GM19043 (cell line): ENCODE measurements around the gene ITGA5.

ENCODE experiments used
- ATAC-seq: cut with Tn5 transposase; IDR thresholded peaks from one replicate; pipeline ENCODE4 v1.9.1; 2021; ENCODE audit warnings: low read depth; ENCODE audit not compliant: unreplicated experiment

Gene ITGA5

GRCh38 chr12:54374562-54375258 is 44.4 kb downstream of the ITGA5 start:
- ATAC-seq: no peak

DNA sequence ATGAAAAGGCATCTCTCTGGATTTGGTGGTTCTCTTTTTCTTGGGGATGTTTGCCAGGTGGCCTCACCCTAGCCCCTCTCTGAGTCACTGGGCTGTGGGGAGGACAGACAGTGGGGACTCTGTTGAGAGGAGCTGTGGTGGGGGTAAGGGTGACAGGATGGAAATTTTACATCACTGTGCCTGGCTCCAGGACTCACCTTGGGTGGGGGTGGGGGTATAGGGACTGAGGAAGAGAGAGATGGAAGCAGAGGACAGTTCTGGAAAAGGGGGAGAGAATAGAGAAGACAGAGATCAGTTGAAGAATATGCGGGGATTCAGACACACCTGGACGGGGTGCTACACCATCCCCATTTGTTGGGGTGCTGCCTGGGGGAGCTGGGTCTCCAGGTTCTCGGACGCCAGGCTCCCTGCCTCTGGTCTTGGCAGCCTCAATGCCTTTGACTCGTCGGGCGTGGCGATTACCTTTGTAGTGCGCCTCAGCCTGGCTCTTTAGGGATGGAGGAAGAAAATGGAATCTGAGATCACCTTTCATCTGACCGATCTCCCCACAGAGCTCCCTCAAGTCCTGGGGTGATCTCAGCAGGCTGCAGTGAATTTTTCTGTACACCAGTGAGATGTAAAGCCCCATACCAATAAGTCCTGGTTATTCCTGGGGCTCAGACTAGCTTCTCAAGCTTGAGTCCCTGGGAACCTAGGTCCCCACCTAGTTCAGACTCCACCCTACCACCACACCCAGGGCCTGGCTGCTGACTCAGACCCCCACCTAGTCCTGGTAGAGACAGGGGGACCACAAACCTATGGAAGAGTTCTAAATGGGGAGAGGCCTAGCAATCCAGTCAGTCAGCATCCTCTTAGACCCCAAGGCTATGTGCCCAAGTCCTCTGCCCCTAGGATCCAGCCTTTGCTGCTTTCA is 45.2 kb downstream of the ITGA5 start:
- ATAC-seq: no peak

DNA sequence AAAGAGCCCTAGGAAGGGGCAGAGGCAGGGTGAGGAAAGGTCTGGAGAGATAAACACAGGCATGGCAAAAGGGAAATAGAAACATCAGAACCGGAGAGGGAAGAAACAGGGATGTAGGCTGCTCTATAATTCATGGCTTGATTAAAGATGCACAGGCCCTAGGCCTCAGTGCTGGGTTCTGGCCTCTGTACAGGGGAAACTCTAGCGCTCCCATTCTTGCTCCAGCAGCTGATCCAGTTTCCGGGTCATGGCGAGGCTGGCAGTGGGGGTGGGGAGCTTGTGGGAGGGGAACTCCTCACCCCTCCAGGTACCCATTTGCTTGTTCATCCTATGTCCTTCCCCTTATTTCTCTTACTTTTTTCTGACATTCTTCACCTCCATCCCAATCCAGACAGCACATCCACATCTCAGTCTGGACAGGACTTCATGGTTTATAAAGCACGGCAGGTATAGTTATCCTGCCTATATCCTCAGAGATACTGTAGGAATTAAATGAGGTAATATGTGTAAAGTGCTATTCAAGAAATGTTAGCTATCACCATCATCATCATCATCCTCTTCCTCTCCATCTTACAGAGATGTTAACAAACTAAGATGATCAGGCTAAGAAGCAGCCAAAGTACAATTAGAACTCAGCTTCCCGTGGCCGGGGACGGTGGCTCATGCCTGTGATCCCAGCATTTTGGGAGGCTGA is 46.8 kb downstream of the ITGA5 start:
- ATAC-seq: no peak

DNA sequence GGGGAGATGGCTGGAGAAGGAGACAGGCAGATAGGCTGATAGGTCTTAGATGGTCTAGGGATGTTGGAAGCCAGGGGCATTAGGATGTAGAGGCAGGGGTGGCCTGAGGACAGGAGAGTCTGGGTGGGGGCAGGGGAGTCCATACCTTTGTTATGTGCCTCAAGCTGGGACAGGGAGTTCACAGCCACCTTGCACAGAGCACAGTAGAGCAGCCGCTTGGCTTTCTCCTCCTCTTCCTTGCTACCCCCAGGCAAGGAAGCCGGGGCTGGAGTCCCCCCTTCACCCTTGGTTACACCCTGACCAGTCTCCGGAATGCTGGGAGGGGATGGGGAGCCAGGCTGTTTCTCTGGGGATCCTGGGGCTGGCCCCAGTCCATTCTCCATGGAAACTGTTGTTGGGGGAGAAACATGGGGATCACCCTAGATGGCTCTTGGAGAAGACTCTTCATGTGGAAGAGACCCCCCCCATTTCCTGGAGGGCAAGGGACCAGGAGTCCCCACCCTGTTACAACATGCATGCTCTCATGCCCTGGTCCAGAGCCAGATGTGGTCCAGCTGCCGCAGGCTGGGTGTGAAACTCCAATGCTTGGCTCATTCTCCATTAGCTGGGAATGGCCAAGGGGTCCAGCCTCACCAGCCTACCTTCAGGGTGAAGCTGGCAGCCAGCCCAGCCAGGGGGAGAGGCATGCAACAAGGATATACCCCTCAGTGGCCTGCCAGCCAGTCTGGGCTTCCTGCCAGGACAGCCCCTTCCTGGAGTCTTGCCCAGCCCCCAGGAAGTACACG is 47.5 kb downstream of the ITGA5 start:
- no peak for ATAC-seq

- no peak for ATAC-seq
Observed at GRCh38 chr12:54370171-54370730, 48.8 kb downstream of the ITGA5 start.

DNA sequence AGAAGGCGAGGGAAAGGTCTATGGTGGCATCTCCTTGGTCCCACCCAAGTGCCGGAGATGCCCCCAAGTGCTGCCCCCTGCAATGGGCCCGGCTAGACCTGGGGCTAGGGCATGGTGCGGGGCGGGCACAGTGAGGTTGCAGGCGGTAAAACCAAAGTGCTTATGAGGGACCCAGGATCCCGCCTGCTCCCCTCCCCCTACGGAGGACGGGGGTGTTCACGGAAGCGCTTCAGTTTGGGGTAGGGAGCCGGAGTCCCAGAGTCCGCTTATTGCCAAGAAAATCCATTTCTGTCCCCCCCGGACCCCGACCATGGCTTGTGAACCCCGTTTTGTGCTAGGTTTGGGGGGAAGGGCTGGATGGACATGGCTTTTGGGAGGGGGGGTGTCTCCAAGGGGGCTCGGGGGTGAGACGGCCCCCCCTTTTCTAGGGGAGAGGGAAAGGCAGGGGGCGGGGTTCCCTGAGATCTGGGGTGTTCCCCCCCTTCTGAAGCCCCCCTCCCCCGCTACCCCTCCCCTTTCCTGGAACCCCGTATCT is 49.4 kb downstream of the ITGA5 start:
- no peak for ATAC-seq

DNA sequence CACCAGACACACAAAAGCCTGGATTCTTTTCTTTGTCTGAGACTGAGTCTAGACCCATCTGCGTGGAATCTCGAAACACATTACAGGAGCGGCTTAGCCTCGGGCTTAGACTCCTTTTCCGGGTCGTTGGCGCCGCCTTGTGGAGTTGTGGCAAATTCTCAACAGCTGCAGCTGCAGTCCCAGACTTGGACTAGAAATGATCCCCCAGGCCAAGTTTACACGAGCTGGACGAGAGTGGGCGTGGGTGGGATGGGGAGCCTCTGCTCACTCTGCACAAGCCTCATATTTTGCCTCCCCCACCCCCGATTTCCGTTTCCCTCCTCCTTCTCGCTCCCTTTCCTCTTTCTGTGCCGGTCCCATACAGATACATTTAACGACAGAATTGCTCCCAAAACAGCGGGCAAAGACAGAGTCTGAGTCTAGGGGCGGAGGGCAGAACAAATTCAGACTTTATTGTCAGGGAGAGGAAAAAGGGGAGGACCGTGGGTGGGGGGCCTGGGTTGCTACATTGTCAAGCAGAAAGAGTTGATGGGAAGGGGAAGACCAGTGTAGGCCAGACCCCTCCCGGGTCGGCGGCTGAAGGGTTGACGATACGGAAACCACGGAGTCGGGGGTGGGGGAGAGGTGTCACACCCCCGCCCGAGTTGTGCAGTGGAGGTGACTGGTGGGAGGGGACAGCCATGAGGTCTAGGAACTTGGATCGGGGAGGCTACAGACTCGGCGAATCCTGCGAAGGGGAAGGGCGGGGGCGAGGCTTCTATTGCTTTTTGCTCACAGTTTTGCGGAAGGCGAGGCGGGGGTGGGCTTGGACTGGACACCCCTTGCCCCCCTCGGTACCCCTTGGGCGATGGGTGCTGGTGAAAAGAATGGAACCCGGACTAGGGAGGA is 50.1 kb downstream of the ITGA5 start:
- peak; percentile 84 for ATAC-seq

DNA sequence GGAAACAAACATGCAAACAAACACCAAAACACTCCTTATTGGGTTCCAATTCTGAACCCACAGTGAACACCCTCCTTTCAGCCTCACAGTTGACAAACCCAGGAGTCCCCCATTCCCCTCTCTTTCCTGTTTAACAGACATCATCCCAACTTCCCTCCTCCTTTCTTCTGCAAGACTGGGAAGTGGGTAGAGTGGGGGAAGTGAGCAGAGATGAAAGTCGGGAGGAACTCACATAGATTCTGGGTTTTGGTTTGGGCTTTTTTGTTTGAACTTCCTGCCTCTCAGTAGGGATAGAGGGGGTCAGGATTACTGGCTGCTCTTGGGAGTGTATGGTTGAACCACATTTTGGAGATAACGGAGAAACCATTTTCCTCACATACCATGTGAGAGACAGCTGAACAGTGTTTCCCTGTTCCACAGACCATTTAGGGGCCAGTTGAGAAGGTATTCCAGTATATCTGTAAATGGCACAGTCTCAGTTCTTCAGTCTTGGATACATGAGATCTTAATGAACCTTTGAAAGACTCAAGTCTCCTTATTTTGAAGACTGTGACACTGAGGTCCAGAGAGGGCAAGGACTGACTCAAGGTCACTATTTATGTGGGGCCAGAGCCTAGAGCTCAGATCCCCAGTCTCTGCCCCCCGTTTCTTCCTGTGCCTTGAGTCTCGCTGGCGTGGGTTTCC is 50.9 kb downstream of the ITGA5 start:
- ATAC-seq: no peak

DNA sequence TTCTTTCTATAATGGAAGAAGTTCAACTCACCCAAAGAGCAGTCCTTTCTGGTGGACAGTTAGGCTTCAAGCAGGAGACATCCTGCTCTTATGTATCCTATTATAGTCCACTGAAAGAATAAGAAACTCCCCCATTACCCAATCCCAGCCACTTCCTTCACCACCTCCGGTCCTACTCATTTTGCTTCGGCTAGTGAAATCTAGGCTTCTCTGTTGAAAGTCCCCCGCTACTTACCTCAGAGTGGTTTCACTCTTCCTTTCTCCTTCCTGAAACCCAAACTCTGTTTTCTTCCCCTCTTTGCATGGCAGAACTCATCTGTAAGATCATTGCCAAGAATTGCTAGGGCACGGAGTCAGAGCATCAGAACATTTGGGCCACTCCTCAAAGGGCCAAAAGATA is 54.7 kb downstream of the ITGA5 start, which contains the start of gene GPR84:
GPR84 (minus strand) TSS at position 74 of the 400 bp plus-strand sequence. CDS start 635 bp downstream, outside the sequence.
- ATAC-seq: peak; percentile 47

DNA sequence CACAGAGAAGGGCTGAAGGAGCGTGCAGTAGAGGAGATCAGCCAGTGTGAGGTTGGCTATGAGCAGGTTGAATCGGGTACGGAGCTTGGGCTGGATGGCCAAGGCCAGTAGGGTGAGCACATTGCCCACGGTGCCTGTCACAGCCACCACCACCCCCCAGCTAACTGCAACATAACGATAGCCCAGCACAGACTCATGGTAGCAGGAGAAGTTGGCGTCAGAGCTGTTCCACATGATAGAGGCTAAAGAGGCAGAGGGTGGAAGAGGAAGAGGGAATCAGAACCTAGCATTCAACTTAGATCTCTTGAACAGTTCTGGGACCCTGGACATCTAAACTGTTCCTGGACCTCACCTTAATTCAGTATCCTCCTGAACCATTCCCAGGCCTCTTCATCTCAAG is 55.4 kb downstream of the ITGA5 start:
- no peak for ATAC-seq

DNA sequence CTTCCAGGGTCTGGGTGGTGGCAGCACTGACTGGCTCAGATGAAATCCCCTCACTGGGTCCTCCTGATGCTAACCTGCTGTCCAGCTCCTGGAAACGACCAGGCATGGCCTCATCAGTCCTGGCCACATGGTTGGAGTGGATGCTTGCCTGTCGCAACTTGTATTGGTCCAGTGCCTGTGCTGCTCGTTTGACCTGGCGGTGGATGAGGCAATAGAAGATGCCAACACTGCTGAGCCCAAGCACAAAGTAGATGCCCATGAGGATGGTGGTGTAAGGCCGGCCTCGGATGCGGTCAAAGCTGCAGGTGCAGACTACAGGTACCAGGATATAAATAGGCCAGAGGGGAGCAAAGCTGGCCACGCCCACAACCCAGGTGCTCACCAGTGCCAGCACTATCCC is 56.0 kb downstream of the ITGA5 start:
- no peak for ATAC-seq

GRCh38 chr12:54360717-54361456 is 58.2 kb downstream of the ITGA5 start:
- ATAC-seq: no peak

DNA sequence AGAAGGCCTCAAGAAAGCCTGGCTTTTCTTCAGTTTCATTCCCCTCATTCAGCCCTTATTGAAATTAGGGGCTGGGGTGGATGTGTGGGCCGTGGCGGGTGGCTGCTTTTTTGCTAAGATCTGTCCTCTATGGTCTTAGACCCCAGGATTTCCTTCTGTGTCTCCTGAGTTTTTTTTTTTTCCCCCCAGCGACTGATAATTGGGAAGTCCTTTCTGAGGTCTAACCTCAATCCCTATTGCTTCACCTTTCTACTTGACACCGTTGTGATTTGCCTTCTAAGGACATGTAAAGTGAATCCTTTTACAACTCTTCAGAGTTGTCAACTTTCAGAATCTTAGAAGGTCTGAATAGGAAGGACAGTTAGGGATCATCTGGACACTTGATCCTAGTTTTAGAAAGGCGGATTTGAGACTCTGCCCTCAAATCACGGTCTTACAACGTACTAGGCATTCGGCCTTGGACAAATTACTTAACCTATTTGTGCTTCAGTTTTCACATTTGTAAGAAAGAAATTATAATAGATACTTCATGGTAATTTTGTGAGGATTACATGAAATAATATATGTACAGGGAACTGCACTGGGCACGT is 59.2 kb downstream of the ITGA5 start:
- no peak for ATAC-seq

DNA sequence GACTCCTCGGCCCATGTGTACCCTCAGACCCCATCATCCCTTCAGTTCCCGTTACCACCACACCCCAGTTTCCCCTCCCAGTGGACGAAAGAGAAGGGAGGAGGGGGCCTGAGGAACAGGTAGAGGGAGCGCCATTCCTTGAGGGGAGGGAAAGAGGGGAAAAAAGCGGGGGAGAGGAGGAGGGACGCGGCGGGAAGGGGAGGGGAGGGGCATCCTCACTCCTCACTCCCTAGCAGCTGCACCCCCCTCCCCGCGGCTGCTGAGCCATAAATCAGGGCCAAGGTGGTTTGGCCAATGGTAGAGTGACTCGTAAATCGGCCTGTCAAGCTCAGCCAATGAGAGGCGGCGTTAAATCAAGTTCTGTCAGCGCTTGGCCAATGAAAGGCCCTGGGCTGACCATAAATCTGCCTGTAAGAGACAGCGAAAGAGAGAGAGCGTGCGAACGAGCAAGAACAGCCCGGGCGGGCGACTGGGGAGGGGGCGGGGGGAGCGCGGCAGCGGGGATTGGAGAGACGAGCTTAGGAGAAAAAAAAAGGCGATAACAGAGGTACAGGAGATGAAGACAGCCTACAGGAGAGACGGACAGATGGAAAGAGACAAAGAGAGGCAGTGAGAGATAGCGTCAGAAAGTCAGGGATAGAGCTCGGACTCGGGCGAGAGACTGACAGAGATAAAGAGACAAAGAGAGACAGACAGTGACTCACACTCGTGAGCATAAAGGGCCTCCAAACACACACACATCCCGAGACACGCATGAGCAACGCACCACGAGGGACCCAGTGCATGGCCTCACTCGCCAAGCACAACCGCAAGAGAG is 59.9 kb downstream of the ITGA5 start:
- ATAC-seq: peak; percentile 95

DNA sequence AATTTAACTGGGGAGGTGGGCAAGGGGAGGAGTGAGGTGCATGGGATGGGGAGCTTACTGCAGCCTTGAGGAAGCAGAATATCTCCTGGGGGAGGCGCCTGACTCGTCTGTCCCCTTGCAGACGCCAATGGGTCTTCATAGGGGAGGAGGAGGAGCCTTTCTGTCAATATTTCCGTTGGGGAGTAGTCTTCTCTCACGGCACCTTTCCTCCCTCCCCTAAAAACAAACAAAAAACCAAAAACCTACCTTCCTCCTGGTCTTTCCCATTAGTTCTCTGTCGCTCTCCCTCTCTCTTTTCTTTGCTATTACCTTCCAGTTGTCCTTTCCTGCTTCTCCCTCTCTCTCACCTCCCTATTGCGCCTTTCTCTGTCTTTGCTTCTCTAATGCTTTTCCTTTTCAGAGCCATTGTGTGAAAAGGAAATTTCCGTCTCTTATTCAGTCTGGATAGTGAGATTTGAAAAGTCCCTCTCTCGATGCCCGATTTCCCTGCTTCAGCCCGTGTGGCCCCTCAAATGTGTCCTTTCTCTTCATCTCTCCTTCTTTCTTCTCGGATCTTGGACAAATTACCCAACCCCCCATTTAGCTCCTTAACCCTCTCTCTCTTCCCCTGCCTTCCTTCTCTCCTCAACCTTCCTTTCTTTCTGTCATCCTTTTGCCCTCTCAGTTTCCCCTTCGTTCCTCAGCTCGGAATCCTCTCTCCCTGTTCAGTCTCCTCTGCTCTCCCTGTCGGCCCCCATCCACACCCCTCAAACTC is 60.7 kb downstream of the ITGA5 start:
- ATAC-seq: peak; percentile 31
